Bone marrow (tissue), 2 donors: ENCODE data around the gene CCDC68.
"Not testable (repeated sequence)": the region's sequence is repeated elsewhere in the genome, so short reads cannot be mapped to it uniquely, and the experiment has no call there.

Experiments
- DNase-seq, 2 donors: peaks; one replicate each; lab custom pipeline; 2025; lab: John Stamatoyannopoulos, UW

CCDC68 gene, protein sequence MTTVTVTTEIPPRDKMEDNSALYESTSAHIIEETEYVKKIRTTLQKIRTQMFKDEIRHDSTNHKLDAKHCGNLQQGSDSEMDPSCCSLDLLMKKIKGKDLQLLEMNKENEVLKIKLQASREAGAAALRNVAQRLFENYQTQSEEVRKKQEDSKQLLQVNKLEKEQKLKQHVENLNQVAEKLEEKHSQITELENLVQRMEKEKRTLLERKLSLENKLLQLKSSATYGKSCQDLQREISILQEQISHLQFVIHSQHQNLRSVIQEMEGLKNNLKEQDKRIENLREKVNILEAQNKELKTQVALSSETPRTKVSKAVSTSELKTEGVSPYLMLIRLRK

GRCh38 chr18:54958704-54959625, at the start of gene CCDC68:
CCDC68 (minus strand) TSS chr18:54959461; CDS start chr18:54942791, 16,670 bp downstream.
- DNase-seq: no peak

DNA sequence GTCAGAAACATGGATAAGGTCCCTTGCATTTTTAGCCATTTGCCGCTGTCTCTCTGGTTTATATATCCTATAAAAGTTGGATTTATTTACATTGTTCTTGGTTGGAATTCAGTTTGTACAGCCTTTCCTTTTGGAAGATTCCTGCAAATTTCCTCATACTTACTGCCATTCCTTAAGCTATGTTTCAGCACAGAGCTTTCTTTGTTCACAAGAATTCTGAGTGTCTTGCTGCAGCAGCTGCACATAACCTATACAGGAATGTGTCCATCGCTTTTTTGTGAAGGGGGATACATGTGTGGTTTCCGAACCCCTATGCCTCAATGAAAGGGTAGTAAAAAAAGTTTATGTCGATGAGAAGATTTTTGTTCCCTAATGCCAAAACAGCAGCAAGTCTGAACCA, 48.3 kb upstream of the CCDC68 start:
- DNase-seq: no peak

GRCh38 chr18:55003695-55004094, 44.4 kb upstream of the CCDC68 start:
- no peak for DNase-seq

- DNase-seq: no peak
Measured at GRCh38 chr18:55002261-55002660, 43.0 kb upstream of the CCDC68 start.

DNA sequence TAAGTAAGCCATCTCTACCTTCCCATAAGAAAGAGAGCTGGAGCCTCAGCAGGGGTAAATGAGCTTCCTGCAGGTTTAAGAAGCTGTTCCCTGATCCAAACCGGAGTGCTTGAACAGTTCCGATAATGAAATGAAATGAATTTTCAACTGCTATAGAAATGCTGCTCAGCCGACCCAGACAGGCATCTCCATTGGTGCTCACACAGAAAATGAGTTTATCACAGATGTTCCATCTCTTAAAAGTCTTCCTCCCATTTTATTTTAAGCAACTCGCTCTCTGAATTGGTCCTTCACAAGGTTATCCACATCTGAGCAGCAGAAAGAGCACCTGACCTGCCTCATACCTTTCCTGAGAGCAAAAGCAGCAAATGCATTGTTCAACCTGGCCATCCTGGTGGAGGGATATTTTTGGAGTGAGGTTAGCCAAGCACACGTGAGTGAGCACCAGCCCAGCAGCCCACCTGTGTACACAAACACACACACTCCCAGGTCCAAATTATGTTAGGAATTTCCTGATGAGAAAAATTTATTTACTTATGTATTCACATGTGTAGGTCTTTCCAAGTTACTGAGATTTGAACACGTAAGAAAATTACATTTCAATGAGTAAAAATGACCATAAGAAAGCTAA, 42.2 kb upstream of the CCDC68 start:
- DNase-seq: no peak

DNA sequence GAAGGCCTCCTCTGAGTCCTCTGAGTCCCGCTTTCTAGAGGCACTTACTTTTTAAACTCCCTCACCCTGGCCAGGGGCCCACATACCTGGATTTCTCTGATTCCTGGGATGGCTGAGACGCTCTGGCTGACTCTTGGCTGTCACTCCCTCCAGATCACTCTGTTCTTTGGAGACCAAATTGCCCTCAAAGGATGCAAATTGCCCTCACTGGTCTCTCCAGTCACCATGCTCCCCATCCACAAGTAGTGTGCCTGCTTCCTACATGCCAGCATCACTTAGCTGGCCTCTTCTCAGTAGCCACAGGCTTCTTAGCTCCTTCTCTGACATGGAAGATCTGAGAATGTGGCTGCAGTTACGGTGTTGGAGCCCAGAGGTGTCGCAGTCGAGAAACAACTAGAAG, 41.3 kb upstream of the CCDC68 start:
- DNase-seq: no peak

DNA sequence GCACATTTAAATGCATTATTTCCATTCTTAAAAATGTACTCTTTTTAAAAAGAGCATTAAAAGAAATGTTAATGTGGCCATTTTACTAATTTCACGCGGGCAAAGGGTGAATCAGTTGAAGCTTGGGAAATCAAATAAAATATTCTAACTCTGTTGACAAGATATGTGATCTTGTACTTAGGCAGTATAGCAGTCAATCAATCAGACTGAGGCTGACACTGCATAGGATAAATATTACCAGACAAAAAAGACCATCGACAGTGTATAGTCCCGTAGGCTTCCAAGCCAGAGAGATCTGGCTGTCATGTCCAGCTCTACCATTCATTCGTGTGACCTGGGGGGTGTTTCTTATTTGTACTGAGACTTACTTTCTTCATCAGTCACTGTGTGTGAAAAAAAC, 39.8 kb upstream of the CCDC68 start:
- no peak for DNase-seq

DNA sequence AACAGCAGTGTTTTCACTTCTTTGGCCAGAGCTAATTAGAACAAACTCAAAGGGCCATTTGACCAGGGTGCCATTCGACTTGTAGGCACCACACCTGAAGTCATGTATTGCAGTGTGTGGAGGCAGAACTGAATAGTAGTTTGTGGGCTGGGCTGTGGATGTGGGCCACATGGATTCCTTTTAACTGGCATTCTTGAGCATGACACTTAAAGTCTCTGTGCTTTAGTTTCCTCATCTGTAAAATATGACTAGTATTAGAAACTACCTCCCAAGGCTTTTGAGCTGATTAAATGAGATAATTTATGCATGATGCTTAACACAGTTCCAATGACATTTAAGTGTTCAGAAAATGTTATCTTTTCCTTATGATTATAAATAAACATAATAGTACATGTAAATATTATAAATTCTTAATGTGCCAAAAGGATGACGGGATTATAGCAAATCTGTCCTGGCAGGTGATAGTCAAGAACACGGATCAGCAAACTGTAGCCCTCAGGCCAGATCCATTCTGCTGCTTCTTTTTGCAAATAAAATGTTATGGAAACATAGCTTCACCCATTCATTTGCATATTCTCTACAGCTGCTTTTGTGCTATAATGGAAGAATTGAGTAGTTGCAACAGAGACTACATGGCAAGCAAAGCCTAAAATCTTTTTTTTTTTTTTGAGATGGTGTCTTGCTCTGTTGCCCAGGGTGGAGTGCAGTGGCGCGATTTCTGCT, 36.3 kb upstream of the CCDC68 start:
- no peak for DNase-seq

- no peak for DNase-seq
Measured at GRCh38 chr18:54991981-54992380, 32.7 kb upstream of the CCDC68 start.

DNA sequence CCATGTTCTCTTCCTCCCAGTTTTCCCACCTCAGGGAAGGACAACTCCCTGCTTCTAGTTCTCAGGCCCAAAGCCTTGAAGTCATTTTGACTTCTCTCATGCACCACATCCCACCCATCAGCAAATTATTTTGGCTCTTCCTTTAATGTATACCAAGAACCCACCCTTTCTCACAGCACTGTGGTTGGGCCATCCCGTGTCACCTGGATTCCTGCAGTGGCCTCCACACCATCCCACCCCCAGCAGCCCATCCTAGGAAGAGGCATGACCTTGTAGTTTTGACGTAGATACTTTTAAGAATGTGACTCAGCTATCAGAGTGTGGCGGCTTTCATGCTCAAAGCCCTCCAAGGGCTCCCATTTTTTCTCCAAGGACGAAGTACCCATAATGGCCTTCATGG, 25.6 kb upstream of the CCDC68 start:
- DNase-seq: no peak

DNA sequence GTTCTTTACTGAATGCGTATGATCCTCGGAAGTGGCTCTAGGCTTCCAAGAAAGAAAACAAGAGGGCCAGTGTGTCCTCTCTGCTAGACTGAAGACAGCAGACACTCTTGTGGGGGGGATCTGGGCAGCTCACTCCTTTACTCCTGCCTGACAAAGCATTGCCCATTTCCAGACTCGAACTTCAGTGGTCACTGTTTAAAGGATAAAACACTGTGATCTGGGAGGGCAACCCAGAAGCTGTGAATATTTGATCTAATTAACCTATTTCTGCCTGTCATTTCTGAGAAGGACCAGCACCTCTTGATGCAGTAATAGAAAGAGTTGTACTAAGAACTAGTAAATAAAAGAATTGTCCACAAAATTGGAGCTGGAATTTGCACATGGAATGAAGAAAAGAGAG, 24.5 kb upstream of the CCDC68 start:
- no peak for DNase-seq

GRCh38 chr18:54983041-54983686, 23.9 kb upstream of the CCDC68 start:
- DNase-seq: peak in 1 of 2 donors; percentile 33

GRCh38 chr18:54981076-54981475, 21.8 kb upstream of the CCDC68 start:
- DNase-seq: no peak

- DNase-seq: no peak
Measured at GRCh38 chr18:54975598-54975997, 16.3 kb upstream of the CCDC68 start.

GRCh38 chr18:54973046-54973445, 13.8 kb upstream of the CCDC68 start:
- no peak for DNase-seq

DNA sequence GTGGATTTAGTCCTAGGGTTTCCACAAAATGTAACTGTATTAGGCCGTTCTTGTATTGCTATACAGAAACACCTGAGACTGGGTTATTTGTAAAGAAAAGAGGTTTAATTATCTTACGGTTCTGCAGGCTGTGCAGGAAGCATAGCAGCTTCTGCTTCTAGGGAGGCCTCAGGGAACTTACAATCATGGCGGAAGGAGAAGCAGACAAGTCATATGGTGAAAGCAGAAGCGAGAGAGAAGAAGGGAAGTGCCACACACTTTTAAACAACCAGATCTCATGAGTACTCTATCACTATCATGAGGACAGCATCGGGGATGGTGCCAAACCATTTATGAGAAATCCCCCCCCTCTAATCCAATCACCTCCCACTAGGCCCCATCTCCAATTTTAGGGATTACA, 9.5 kb upstream of the CCDC68 start:
- no peak for DNase-seq

DNA sequence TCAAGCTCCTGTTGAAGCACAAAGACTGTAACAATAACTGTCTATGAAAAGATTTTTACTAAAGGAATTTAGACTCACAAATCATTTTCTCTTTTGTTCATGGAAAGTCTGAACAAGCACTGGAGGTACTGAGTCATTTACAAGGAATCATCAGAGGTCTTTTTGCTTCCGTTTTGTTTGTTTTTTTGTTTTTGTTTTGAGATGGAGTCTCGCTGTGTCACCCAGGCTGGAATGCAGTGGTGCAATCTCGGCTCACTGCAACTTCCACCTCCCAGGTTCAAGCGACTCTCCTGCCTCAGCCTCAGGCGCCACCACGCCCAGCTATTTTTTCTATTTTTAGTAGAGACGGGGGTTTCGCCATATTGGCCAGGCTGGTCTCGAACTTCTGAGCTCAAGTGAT, 9.0 kb upstream of the CCDC68 start:
- not testable (repeated sequence) for DNase-seq

DNA sequence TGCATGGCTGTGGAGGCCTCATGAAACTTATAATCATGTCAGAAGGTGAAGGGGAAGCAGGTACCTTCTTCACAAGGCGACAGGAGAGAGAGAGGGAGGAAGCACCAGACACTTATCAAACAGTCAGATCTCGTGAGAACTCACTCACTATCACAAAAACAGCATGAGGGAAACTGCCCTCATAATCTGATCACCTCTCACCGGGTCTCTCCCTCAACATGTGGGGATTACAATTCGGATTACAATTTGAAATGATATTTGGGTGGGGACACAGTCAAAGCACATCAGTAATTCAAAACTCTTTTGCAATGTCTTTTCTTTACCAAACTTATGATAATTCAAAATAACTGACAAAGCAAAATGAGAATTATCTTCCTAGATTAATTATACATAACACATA, 8.5 kb upstream of the CCDC68 start:
- DNase-seq: no peak

DNA sequence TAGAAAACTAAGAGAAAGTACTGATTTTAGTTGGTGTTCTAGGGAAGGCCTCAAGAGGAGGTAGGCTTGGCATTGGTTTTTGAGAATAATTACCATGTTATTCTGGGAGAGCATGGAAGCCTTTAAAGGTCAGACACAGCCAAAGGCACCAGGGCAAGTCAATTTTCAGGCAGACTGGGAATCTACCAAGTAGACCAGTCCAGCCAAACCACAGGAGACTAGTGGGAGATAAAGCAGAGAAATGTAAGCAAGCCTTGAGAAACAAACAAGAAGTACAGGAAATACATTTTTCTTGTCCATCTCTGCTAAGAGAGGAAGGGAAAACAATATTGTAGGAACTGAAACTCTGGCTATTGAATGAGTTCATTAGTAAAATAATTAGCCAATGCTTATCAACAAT, 5.5 kb upstream of the CCDC68 start:
- no peak for DNase-seq

- DNase-seq: no peak
Measured at GRCh38 chr18:54962919-54963645, 3.8 kb upstream of the CCDC68 start.

DNA sequence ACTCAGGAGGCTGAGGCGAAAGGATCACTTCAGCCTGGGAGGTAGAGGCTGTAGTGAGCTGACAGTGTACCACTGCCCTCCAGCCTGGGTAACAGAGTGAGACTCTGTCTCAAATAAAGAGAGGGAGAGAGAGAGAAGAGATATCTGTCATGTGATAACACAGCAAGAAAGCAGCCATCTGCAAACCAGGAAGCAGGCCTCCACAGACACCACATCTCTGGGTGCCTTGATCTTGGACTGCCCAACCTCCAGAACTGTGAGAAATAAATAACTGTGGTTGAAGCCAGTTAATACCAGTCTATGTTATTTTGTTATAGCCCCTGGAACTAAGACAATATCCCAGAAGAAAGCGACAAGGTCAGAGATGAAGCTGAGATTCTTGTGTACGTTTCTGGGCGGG, 2.6 kb upstream of the CCDC68 start:
- DNase-seq: no peak
